ENCODE results near the gene GNAS. TPM values are rescaled to one million over a fixed set of nuclear protein-coding genes. Genes with fewer than 3 reads are reported as not detected.

The GNAS gene
- total and polyA plus RNA-seq, 10 of the 15 experiments (the other 5 are each of a cell fraction or from before 2014, with no cell fraction given): 209 to 950 (median 394) TPM

DNA sequence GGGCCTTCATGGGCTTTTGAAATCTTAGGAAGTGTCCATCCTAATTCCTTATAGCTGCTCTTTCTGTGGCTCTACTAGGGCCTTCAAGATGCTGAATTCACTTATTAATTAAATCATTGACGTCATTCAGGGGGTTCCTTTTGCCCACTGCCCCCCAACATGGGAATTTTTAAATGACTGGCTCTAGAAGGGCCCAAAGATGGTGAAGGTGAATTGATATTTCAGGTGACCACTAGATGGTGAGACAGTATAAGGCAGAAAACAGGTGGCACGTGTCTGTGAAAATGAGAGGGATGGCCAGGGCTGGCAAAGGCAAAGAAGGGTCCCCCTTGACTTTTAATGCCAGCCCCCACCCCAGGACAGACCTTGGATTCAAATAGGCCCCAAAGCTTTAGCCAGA is 11.8 kb downstream of the GNAS start (continued):
- no peak for TF ChIP-seq ASH2L (IDR thresholded peaks at IDR 0.05; ENCODE audit: borderline replicate concordance, low read depth)
- peak; percentile 24; the same call in 1 of the 2 replicates for TF ChIP-seq RAD51 (IDR thresholded peaks at IDR 0.05)
- no peak for TF ChIP-seq ZZZ3 (IDR thresholded peaks at IDR 0.05; ENCODE audit: control insufficient read depth, insufficient read length, low read depth)
- TF ChIP-seq, protein P1, sequence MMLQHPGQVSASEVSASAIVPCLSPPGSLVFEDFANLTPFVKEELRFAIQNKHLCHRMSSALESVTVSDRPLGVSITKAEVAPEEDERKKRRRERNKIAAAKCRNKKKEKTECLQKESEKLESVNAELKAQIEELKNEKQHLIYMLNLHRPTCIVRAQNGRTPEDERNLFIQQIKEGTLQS (IDR thresholded peaks at IDR 0.05; ENCODE audit: borderline replicate concordance, extremely low read depth, low read depth, low read length): peak; percentile 40; the same call in 1 of the 2 replicates
- no peak for TF ChIP-seq RELA (IDR thresholded peaks at IDR 0.05; ENCODE audit: borderline replicate concordance, partially characterized antibody)
- TF ChIP-seq ZBED1 (IDR thresholded peaks at IDR 0.05; ENCODE audit: borderline replicate concordance): no peak
- no peak for TF ChIP-seq KLF5 (IDR thresholded peaks at IDR 0.05; ENCODE audit: partially characterized antibody)
- no peak for TF ChIP-seq FOS (IDR thresholded peaks at IDR 0.05; ENCODE audit: borderline replicate concordance, extremely low read depth, insufficient read length)
- TF ChIP-seq, protein P2, sequence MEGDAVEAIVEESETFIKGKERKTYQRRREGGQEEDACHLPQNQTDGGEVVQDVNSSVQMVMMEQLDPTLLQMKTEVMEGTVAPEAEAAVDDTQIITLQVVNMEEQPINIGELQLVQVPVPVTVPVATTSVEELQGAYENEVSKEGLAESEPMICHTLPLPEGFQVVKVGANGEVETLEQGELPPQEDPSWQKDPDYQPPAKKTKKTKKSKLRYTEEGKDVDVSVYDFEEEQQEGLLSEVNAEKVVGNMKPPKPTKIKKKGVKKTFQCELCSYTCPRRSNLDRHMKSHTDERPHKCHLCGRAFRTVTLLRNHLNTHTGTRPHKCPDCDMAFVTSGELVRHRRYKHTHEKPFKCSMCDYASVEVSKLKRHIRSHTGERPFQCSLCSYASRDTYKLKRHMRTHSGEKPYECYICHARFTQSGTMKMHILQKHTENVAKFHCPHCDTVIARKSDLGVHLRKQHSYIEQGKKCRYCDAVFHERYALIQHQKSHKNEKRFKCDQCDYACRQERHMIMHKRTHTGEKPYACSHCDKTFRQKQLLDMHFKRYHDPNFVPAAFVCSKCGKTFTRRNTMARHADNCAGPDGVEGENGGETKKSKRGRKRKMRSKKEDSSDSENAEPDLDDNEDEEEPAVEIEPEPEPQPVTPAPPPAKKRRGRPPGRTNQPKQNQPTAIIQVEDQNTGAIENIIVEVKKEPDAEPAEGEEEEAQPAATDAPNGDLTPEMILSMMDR (IDR thresholded peaks at IDR 0.05 in 2 of 3, conservative IDR thresholded peaks at IDR 0.05 in 1 of 3; ENCODE audit: control insufficient read depth in 2 of 3, extremely low read depth in 1 of 3, insufficient read depth in 1 of 3, low read depth in 3 of 3, low read length in 3 of 3): peak; percentile 35 to 54 (median 46); a peak in 5 of 6 replicates
- TF ChIP-seq BHLHE40 (IDR thresholded peaks at IDR 0.05; ENCODE audit: borderline replicate concordance in 1 of 2, low read depth in 2 of 2, low read length in 1 of 2): peak; percentile 87 to 92
- TF ChIP-seq MEF2B (IDR thresholded peaks at IDR 0.05; ENCODE audit: partially characterized antibody, poor library complexity, severe bottlenecking): no peak
- peak; percentile 83 for TF ChIP-seq RAD21 (IDR thresholded peaks at IDR 0.05; ENCODE audit: insufficient read depth, low read depth, low read length)
- no peak for TF ChIP-seq DPF2 (IDR thresholded peaks at IDR 0.05)
- TF ChIP-seq PAX5 (IDR thresholded peaks at IDR 0.05; ENCODE audit: borderline replicate concordance, low read depth, low read length): no peak
- TF ChIP-seq, protein P3, sequence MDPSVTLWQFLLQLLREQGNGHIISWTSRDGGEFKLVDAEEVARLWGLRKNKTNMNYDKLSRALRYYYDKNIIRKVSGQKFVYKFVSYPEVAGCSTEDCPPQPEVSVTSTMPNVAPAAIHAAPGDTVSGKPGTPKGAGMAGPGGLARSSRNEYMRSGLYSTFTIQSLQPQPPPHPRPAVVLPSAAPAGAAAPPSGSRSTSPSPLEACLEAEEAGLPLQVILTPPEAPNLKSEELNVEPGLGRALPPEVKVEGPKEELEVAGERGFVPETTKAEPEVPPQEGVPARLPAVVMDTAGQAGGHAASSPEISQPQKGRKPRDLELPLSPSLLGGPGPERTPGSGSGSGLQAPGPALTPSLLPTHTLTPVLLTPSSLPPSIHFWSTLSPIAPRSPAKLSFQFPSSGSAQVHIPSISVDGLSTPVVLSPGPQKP (IDR thresholded peaks at IDR 0.05; ENCODE audit: low read depth, low read length): no peak
- TF ChIP-seq TAF1 (IDR thresholded peaks at IDR 0.05; ENCODE audit: borderline replicate concordance, low read depth, low read length): no peak
- TF ChIP-seq, protein P4, sequence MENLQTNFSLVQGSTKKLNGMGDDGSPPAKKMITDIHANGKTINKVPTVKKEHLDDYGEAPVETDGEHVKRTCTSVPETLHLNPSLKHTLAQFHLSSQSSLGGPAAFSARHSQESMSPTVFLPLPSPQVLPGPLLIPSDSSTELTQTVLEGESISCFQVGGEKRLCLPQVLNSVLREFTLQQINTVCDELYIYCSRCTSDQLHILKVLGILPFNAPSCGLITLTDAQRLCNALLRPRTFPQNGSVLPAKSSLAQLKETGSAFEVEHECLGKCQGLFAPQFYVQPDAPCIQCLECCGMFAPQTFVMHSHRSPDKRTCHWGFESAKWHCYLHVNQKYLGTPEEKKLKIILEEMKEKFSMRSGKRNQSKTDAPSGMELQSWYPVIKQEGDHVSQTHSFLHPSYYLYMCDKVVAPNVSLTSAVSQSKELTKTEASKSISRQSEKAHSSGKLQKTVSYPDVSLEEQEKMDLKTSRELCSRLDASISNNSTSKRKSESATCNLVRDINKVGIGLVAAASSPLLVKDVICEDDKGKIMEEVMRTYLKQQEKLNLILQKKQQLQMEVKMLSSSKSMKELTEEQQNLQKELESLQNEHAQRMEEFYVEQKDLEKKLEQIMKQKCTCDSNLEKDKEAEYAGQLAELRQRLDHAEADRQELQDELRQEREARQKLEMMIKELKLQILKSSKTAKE (IDR thresholded peaks at IDR 0.05; ENCODE audit: low read depth, poor library complexity, severe bottlenecking): no peak
